HK-2 (cell line): ENCODE data around the gene TFF2.

Experiments used
- DNase-seq: peaks from one replicate; pipeline ENCODE4 v3.0.0-alpha.2; 2018; ENCODE audit not compliant: unreplicated experiment

TFF2 gene

GRCh38 chr21:42346866-42347600 is 3.8 kb downstream of the TFF2 start:
- DNase-seq: no peak

GRCh38 chr21:42346441-42346840 is 4.4 kb downstream of the TFF2 start:
- no peak for DNase-seq

GRCh38 chr21:42344631-42345030 is 6.2 kb downstream of the TFF2 start:
- no peak for DNase-seq

GRCh38 chr21:42343963-42344510 is 6.8 kb downstream of the TFF2 start:
- DNase-seq: no peak

GRCh38 chr21:42343556-42343955 is 7.2 kb downstream of the TFF2 start:
- DNase-seq: no peak

- no peak for DNase-seq
These were observed 7.7 kb downstream of the TFF2 start for GRCh38 chr21:42343101-42343500.

GRCh38 chr21:42341776-42342542 is 8.8 kb downstream of the TFF2 start:
- DNase-seq: no peak

- no peak for DNase-seq
These were observed 10.4 kb downstream of the TFF2 start for GRCh38 chr21:42340187-42341050.

GRCh38 chr21:42338729-42339715 is 11.8 kb downstream of the TFF2 start:
- DNase-seq: no peak

GRCh38 chr21:42337830-42338728 is 12.7 kb downstream of the TFF2 start:
- DNase-seq: peak; percentile 37

GRCh38 chr21:42337276-42337675 is 13.5 kb downstream of the TFF2 start:
- DNase-seq: no peak

GRCh38 chr21:42336054-42336453 is 14.7 kb downstream of the TFF2 start:
- no peak for DNase-seq

- no peak for DNase-seq
These were observed 18.1 kb downstream of the TFF2 start for GRCh38 chr21:42332557-42333317.

- no peak for DNase-seq
These were observed 19.1 kb downstream of the TFF2 start for GRCh38 chr21:42331660-42332059.

- no peak for DNase-seq
These were observed 20.1 kb downstream of the TFF2 start for GRCh38 chr21:42330380-42331371.

- DNase-seq: no peak
These were observed 25.9 kb downstream of the TFF2 start for GRCh38 chr21:42324896-42325295.

- DNase-seq: no peak
These were observed 28.9 kb downstream of the TFF2 start for GRCh38 chr21:42321845-42322244.

- no peak for DNase-seq
These were observed 29.6 kb downstream of the TFF2 start for GRCh38 chr21:42321231-42321630.
